Activated CD8-positive, alpha-beta memory T cell treated with anti-CD3 and anti-CD28 coated beads for 24 hours (primary cell): Measurements from ENCODE around the gene THBS1.

ENCODE experiments used
- DNase-seq: peaks from one replicate; pipeline ENCODE4 v3.0.0-alpha.2; 2020

The THBS1 gene

GRCh38 chr15:39640665-39641064, 59.8 kb downstream of the THBS1 start:
- DNase-seq = no peak

DNA sequence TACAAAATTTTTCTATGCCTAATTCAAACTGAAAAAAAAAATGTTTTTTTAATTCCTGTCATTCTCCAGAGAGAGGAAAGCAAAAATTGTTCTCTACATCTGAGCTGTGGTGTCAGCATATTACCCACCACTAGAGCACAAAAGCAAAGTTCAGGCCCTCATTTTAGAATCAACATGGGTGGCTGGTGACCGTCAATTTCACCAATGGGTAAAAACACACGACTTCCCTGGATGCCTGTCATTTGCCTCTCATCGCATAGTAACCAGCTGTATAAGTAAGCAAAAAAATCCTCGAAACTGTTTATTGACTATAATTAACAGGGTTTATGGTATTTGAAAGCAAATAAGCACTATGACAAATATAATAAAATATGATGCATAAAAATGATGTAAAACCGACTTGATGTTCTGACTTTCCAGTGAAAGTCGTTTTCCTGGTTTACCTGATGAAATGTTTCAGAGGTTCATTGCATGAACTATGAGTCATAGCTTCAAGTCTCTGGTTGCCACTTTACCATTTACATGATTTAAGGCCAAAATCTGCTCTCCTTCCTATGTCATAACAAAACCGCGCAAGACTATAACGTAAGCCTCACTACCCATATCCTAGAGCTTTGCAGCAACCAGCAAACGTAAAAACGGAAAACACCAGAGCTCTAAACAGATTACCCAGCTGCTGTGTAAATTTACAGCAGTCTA, 60.5 kb downstream of the THBS1 start:
- no peak for DNase-seq

DNA sequence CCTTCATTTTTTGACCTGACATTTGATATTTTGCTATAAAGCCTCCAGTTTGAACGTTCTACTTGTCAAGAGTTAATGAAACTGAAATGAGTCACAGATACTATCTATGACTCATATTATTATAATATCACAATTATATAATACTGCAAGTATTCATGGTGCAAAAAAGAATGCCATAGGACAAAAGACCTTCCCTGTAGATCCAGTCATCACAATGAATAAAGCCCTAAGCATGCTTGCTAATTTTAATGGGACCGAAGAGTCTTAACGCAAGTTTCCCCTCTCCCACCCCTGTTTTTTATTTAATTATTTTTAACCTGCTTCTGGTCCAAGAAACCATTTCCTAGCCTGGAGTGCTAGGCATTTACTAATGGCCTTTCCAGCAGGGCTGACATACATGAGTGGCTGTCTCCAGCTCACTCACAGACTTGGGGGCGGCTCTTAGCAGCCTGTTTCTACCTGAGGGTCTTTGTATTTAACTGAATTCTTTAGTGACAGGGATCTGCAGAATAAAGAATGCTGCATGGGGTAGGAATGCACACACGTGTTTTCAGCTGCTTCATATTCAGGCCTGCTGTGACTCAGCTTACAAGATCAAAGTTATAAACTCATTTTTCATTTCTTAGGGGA, 61.2 kb downstream of the THBS1 start:
- no peak for DNase-seq

GRCh38 chr15:39643727-39644126, 62.8 kb downstream of the THBS1 start:
- no peak for DNase-seq

- DNase-seq = no peak
Measured at GRCh38 chr15:39644136-39644535, 63.3 kb downstream of the THBS1 start.

GRCh38 chr15:39645138-39645975, 64.5 kb downstream of the THBS1 start:
- no peak for DNase-seq

GRCh38 chr15:39645976-39646257, 65.0 kb downstream of the THBS1 start:
- DNase-seq = no peak

DNA sequence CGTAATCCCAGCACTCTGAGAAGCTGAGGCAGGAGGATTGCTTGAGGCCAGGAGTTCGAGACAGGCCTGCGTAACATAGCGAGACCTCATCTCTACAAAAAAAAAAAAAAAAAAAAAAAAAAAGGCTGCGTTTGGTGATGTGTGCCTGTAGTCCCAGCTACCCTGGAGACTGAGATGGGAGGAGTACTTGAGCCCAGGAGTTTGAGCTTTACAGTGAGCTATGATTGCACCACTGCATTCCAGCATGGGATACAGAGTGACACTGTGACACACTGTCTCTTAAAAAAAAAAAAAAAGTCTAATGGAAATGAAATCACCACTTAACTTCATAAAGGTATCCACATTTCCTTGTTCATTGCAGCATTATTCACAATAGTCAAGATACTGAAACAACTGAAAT, 65.5 kb downstream of the THBS1 start:
- no peak for DNase-seq
